Measurements from ENCODE around the gene ALDOA.
"Not testable (repeated sequence)": the region's sequence is repeated elsewhere in the genome, so short reads cannot be mapped to it uniquely, and the experiment has no call there.

Gene ALDOA

GRCh38 chr16:30113711-30114333, 48.3 kb downstream of the ALDOA start:
- H3K4me3 ChIP-seq (ENCODE audit: low read depth in 1 of 2, low read length in 2 of 2) = no peak overlapping the region
- H3K4me1 ChIP-seq (ENCODE audit: insufficient read depth, low read length) = peaks cover 5% of the 10 kb centered on the region
- H3K36me3 ChIP-seq (ENCODE audit: insufficient read depth, low read length) = peaks cover 53% of the 10 kb centered on the region
- no peak overlapping the region for H3K9ac ChIP-seq (ENCODE audit: low read length)
- H3K27me3 ChIP-seq (ENCODE audit: control insufficient read depth in 1 of 2, insufficient read depth in 2 of 2, low read length in 2 of 2) = no peaks in the 10 kb centered on the region
- H3K9me3 ChIP-seq (ENCODE audit: low read length) = no peaks in the 10 kb centered on the region
- H3K27ac ChIP-seq (ENCODE audit: low read depth, low read length) = no peak overlapping the region

GRCh38 chr16:30114411-30114810, 48.9 kb downstream of the ALDOA start:
- Histone ChIP-seq H3K9ac (ENCODE audit: low read length) (no peak overlapping the region), H3K27ac (ENCODE audit: low read depth, low read length) (no peak overlapping the region), H3K4me3 (ENCODE audit: low read depth in 1 of 2, low read length in 2 of 2) (no peak overlapping the region), H3K36me3 (ENCODE audit: insufficient read depth, low read length) (peaks cover 57% of the 10 kb centered on the region), H3K4me1 (ENCODE audit: insufficient read depth, low read length) (peaks cover 5% of the 10 kb centered on the region), H3K27me3 (ENCODE audit: control insufficient read depth in 1 of 2, insufficient read depth in 2 of 2, low read length in 2 of 2) (no peaks in the 10 kb centered on the region), H3K9me3 (ENCODE audit: low read length) (no peaks in the 10 kb centered on the region)

GRCh38 chr16:30114833-30115232, 49.3 kb downstream of the ALDOA start:
- not testable (repeated sequence) for H3K4me1 ChIP-seq (ENCODE audit: insufficient read depth, low read length); H3K27me3 ChIP-seq (ENCODE audit: control insufficient read depth in 1 of 2, insufficient read depth in 2 of 2, low read length in 2 of 2); H3K9me3 ChIP-seq (ENCODE audit: low read length); H3K27ac ChIP-seq (ENCODE audit: low read depth, low read length); H3K9ac ChIP-seq (ENCODE audit: low read length); H3K4me3 ChIP-seq (ENCODE audit: low read depth in 1 of 2, low read length in 2 of 2)
- H3K36me3 ChIP-seq (ENCODE audit: insufficient read depth, low read length) = peaks cover 59% of the 10 kb centered on the region

GRCh38 chr16:30115238-30115637, 49.7 kb downstream of the ALDOA start:
- peaks cover 5% of the 10 kb centered on the region for H3K4me1 ChIP-seq (ENCODE audit: insufficient read depth, low read length)
- no peak overlapping the region for H3K9ac ChIP-seq (ENCODE audit: low read length)
- H3K4me3 ChIP-seq (ENCODE audit: low read depth in 1 of 2, low read length in 2 of 2) = no peak overlapping the region
- no peaks in the 10 kb centered on the region for H3K9me3 ChIP-seq (ENCODE audit: low read length)
- H3K36me3 ChIP-seq (ENCODE audit: insufficient read depth, low read length) = peaks cover 59% of the 10 kb centered on the region
- H3K27ac ChIP-seq (ENCODE audit: low read depth, low read length) = no peak overlapping the region
- H3K27me3 ChIP-seq (ENCODE audit: control insufficient read depth in 1 of 2, insufficient read depth in 2 of 2, low read length in 2 of 2) = no peaks in the 10 kb centered on the region

GRCh38 chr16:30116291-30117207, 51.0 kb downstream of the ALDOA start:
- no peak overlapping the region for H3K9ac ChIP-seq (ENCODE audit: low read length)
- H3K4me1 ChIP-seq (ENCODE audit: insufficient read depth, low read length) = peaks cover 12% of the 10 kb centered on the region
- H3K27me3 ChIP-seq (ENCODE audit: control insufficient read depth in 1 of 2, insufficient read depth in 2 of 2, low read length in 2 of 2) = no peaks in the 10 kb centered on the region
- no peak overlapping the region for H3K27ac ChIP-seq (ENCODE audit: low read depth, low read length)
- H3K4me3 ChIP-seq (ENCODE audit: low read depth in 1 of 2, low read length in 2 of 2) = no peak overlapping the region
- peaks cover 55% of the 10 kb centered on the region for H3K36me3 ChIP-seq (ENCODE audit: insufficient read depth, low read length)
- H3K9me3 ChIP-seq (ENCODE audit: low read length) = no peaks in the 10 kb centered on the region

GRCh38 chr16:30117768-30118167, 52.2 kb downstream of the ALDOA start:
- no peaks in the 10 kb centered on the region for H3K27me3 ChIP-seq (ENCODE audit: control insufficient read depth in 1 of 2, insufficient read depth in 2 of 2, low read length in 2 of 2)
- H3K27ac ChIP-seq (ENCODE audit: low read depth, low read length) = no peak overlapping the region
- H3K9me3 ChIP-seq (ENCODE audit: low read length) = no peaks in the 10 kb centered on the region
- H3K4me1 ChIP-seq (ENCODE audit: insufficient read depth, low read length) = peaks cover 15% of the 10 kb centered on the region
- no peak overlapping the region for H3K4me3 ChIP-seq (ENCODE audit: low read depth in 1 of 2, low read length in 2 of 2)
- peaks cover 54% of the 10 kb centered on the region for H3K36me3 ChIP-seq (ENCODE audit: insufficient read depth, low read length)
- H3K9ac ChIP-seq (ENCODE audit: low read length) = no peak overlapping the region

GRCh38 chr16:30119428-30119827, 53.9 kb downstream of the ALDOA start:
- no peak overlapping the region for H3K9ac ChIP-seq (ENCODE audit: low read length)
- no peak overlapping the region for H3K27ac ChIP-seq (ENCODE audit: low read depth, low read length)
- H3K4me3 ChIP-seq (ENCODE audit: low read depth in 1 of 2, low read length in 2 of 2) = no peak overlapping the region
- no peaks in the 10 kb centered on the region for H3K9me3 ChIP-seq (ENCODE audit: low read length)
- H3K36me3 ChIP-seq (ENCODE audit: insufficient read depth, low read length) = peaks cover 54% of the 10 kb centered on the region
- H3K4me1 ChIP-seq (ENCODE audit: insufficient read depth, low read length) = peaks cover 20% of the 10 kb centered on the region
- no peaks in the 10 kb centered on the region for H3K27me3 ChIP-seq (ENCODE audit: control insufficient read depth in 1 of 2, insufficient read depth in 2 of 2, low read length in 2 of 2)
